Neural crest cell (in vitro differentiated cells): ENCODE results near the gene ELAVL1. TPM values are rescaled to one million over a fixed set of nuclear protein-coding genes. Genes with fewer than 3 reads are reported as not detected.

Source experiments
- DNase-seq: peaks from one replicate; pipeline ENCODE4 v3.0.0; 2021; ENCODE audit warnings: low read depth, mixed read lengths, low spot score
- H3K27ac Mint-ChIP-seq: one replicate; pipeline ENCODE4 v1.8.0; 2021; ENCODE audit warnings: mild to moderate bottlenecking, mixed read lengths; ENCODE audit not compliant: unreplicated experiment
- H3K27me3 Mint-ChIP-seq: 2 replicates; pipeline ENCODE4 v1.8.0; 2021; ENCODE audit warnings: low read depth, mild to moderate bottlenecking, mixed read lengths
- H3K36me3 Mint-ChIP-seq: 2 replicates; pipeline ENCODE4 v1.8.0; 2021; ENCODE audit warnings: low read depth, mild to moderate bottlenecking, mixed read lengths
- H3K4me1 Mint-ChIP-seq: 2 replicates; pipeline ENCODE4 v1.8.0; 2021; ENCODE audit warnings: mixed read lengths
- H3K4me3 Mint-ChIP-seq: one replicate; pipeline ENCODE4 v1.8.0; 2021; ENCODE audit warnings: mild to moderate bottlenecking, mixed read lengths
- H3K9me3 Mint-ChIP-seq: 2 replicates; pipeline ENCODE4 v1.8.0; 2021; ENCODE audit warnings: mixed read lengths
- total RNA-seq: library from RNA; stranded (reverse); gene quantifications from 2 replicates; pipeline ENCODE4 v1.2.1, GENCODE V29; 2021
- TF ChIP-seq, protein P1 (sequence below): fragments of 200-600 bp; sonication (generic); conservative IDR thresholded peaks from 2 replicates; pipeline ENCODE4 v1.5.0; 2021; ENCODE audit warnings: antibody characterized with exemption, mild to moderate bottlenecking

Gene ELAVL1
- total RNA-seq, 1 donor from 2014 or later = 209 TPM

DNA sequence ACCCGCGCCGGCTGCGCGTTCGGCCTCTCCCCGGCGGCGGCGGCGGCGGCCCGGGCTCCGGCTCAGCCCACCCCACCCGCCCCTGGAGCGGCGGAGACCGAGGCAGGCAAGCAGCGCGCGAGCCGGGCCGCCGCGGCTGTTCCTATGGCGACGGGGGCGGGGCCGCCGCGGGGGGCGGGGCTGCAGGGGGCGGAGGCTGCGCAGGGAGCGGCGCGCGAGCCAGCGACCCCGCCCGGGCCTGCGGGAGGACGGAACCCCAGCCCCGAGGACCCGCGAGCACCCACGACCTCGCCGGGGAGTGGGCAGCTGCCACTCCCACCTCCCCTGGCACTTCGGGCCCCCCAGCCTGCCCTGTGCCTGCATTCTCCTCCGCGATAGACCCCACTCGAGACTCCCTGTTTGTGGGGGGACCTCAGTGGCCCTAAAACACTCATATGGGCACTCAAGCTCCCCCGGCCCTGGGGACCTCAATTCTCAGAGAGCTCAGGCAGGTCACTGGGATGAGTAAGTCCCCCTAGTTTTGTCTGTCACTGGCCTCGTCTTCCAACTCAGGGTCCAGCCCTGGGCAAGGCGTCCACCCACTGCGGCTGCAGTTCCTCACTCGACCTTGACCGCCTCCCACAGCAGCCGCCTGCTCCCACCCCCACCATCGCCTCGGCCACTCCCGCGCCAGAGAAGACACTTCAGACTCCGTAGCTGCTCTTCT is 79.3 kb downstream of the ELAVL1 start, which contains the start of gene CTXN1:
CTXN1 (minus strand) TSS at position 115 of the 706 bp plus-strand sequence. CDS start 597 bp downstream, outside the sequence.
- Mint-ChIP-seq H3K4me1 (peaks cover 19% of the 10 kb centered on the region), H3K36me3 (no peaks in the 10 kb centered on the region), H3K27me3 (peaks cover 8% of the 10 kb centered on the region), H3K9me3 (no peaks in the 10 kb centered on the region), H3K27ac (peak within 1 kb of the TSS; percentile 98), H3K4me3 (peak within 1 kb of the TSS; percentile 96)
- DNase-seq = peak; percentile 78
- TF ChIP-seq, protein P1, sequence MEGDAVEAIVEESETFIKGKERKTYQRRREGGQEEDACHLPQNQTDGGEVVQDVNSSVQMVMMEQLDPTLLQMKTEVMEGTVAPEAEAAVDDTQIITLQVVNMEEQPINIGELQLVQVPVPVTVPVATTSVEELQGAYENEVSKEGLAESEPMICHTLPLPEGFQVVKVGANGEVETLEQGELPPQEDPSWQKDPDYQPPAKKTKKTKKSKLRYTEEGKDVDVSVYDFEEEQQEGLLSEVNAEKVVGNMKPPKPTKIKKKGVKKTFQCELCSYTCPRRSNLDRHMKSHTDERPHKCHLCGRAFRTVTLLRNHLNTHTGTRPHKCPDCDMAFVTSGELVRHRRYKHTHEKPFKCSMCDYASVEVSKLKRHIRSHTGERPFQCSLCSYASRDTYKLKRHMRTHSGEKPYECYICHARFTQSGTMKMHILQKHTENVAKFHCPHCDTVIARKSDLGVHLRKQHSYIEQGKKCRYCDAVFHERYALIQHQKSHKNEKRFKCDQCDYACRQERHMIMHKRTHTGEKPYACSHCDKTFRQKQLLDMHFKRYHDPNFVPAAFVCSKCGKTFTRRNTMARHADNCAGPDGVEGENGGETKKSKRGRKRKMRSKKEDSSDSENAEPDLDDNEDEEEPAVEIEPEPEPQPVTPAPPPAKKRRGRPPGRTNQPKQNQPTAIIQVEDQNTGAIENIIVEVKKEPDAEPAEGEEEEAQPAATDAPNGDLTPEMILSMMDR = peak; percentile 42

DNA sequence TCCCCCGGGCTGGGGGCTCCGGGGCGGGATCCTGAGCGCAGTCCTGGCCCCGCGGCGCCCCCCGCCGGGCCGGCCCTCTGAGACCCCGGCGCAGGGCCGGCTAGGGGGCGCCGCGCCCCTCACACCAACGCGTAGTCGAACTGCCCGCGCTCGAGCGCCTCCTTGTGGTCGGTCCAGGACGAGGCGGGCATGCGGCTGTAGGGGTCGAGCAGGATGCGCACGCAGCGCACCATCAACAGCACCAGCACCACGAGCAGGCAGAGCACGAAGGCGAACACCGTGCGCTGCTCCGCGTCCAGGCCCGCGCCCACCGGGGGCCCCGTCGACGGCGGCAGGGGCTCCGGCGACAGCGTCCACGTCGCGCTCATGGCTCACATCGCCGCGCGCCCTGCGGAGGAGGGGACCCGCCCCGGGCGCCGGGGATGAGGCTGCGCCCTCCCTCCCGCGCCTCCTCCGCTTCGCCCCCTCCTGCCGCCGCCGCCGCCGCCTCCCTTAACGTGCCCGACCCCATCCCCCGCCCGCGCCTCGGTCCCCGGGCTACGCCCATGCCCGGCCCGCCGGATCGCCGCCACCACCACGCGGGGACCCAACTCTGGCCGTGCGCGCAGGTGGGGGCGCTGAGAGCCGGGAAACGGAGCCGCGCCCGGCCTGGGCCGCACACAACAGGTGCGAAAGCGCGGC is 80.1 kb downstream of the ELAVL1 start:
- DNase-seq = peak; percentile 98
- Mint-ChIP-seq H3K27ac (peak overlapping the region; percentile 98), H3K36me3 (no peaks in the 10 kb centered on the region), H3K27me3 (peaks cover 12% of the 10 kb centered on the region), H3K4me1 (peaks cover 24% of the 10 kb centered on the region), H3K9me3 (no peaks in the 10 kb centered on the region), H3K4me3 (peak overlapping the region; percentile 96)
- TF ChIP-seq, protein P1 = peak; percentile 97

DNA sequence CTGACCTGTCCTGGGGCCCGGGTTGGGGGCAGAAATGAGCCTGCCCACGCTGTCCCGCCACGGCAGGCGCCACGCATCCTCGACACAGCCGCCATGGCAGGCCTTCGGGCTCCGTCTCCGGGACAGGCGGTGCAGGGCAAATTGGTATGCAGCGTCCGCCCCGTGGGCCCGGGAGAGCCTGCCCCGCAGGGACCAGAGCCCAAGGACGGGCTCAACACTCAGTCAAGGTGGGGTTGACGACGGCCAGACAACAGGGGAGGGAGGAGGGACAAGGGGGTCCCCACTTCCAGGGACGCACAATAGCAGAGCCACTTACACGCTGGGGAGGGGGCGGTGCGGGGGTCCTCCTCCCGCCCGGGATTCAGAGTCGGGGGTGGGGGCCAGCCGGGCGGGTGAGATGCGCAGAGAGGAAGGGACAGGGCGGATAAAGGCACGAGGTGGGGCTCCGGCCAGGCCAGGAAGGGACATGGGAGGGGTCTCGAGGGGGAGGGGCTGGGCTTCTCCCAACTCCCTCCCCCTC is 80.7 kb downstream of the ELAVL1 start:
- peak overlapping the region; percentile 73 for H3K4me3 Mint-ChIP-seq
- DNase-seq = no peak
- no peak overlapping the region for H3K27ac Mint-ChIP-seq
- TF ChIP-seq, protein P1 = no peak
- H3K36me3 Mint-ChIP-seq = no peaks in the 10 kb centered on the region
- peaks cover 29% of the 10 kb centered on the region for H3K4me1 Mint-ChIP-seq
- no peaks in the 10 kb centered on the region for H3K9me3 Mint-ChIP-seq
- H3K27me3 Mint-ChIP-seq = peaks cover 16% of the 10 kb centered on the region

DNA sequence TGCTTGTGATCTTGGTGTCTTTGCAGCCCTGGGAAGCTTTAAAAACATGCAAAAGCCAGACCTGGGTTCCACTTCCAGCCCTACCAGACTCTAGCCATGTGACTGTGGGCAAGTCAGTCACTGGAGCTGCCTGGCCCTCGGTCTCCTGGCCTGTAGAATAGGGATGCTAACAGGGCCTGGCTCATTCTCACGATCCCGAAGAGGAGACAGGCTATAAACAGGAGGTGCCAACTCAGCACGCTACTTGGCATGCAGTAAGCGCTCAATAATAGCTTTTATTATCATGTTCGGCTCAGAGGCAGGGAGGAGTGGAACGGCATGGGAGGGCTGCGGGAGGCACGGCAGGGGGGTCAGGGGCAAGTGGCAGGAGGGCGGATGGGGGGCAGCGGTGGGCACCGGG is 81.2 kb downstream of the ELAVL1 start:
- no peaks in the 10 kb centered on the region for H3K9me3 Mint-ChIP-seq
- peak overlapping the region; percentile 91 for H3K4me3 Mint-ChIP-seq
- no peaks in the 10 kb centered on the region for H3K36me3 Mint-ChIP-seq
- TF ChIP-seq, protein P1 = no peak
- no peak overlapping the region for H3K27ac Mint-ChIP-seq
- H3K4me1 Mint-ChIP-seq = peaks cover 32% of the 10 kb centered on the region
- peaks cover 20% of the 10 kb centered on the region for H3K27me3 Mint-ChIP-seq
- no peak for DNase-seq

DNA sequence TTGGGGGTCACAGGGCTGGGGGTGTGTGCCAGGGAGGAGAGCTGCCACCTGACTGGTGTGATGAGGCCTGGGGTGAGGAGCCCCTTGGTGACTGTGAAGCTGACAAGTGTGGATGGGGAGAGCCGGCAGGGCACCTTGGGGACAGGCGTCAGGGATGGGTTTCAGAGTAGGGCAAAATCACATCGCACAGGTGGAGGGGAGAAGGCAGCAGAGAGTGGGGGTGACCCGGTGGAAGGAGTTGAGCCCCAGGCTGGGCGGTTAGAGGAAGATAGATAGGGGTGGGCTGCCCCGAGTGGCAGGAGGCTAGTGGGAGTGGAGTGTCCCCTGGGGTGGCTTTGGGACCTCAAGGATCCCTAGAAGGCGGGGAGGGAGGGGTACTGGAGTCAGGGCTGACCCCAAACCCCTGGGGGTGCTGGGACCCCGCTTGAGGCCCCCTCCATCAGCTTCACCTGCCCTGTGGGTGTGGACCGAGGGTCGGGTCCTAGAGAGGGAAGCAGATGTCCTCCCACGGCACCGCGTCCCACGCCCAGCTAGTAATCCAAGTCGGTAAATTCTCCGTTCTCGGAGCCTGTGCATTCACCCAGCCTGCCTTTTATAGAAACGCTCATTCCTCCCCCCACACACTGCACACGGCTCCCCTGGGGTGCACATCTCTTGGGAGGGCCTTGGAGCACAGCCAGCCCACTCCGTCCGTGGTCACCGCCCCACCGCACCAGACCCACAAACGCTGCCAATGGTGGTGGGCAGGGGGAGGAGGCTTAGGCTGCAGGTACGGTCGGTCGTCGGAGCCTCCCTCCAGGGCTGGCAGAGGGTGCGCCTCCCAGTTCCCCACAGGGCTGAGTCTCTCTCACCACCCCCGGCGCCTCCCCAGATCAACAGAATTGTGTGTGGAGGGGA is 81.9 kb downstream of the ELAVL1 start:
- TF ChIP-seq, protein P1 = no peak
- Mint-ChIP-seq H3K9me3 (no peaks in the 10 kb centered on the region), H3K4me1 (peaks cover 27% of the 10 kb centered on the region), H3K36me3 (no peaks in the 10 kb centered on the region), H3K27ac (no peak overlapping the region), H3K27me3 (peaks cover 24% of the 10 kb centered on the region), H3K4me3 (peak overlapping the region; percentile 91)
- DNase-seq = no peak
